Measurements from ENCODE around the gene TPI1. TPM values are rescaled to one million over a fixed set of nuclear protein-coding genes. Genes with fewer than 3 reads are reported as not detected.
"Not testable (repeated sequence)": the region's sequence is repeated elsewhere in the genome, so short reads cannot be mapped to it uniquely, and the experiment has no call there.

Gene TPI1
- total RNA-seq, 1 donor from 2014 or later: 1,194 TPM

DNA sequence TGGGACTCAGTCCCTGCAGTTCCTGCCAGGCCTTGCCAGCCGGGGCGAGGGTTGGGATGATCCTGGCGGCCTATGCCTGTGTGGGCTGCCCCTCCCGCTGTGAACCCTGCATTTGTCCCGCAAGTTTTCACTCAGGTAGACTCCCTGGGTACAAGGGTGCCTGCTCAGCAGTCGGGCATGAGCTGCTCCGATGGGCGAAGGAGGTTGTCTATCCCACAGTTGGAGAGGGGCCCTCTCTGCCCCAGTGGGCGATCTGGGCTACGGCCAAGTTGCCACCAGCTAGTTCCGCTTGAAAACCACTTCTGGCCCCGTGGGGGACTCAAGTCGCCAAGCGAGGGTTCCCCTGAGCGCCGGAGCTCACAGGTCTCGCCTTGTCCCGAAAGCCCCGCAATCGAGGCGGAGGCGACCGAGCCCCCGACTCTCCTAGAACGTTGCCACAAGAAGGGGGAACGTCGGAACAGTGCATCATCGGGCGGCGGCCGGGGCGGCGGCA is 365 bp upstream of the TPI1 start:
- DNase-seq (ENCODE audit: low read depth) (no peak), FAIRE-seq (no peak)
- H3K36me3 ChIP-seq (ENCODE audit: control insufficient read depth, insufficient read depth, low read length): peaks cover 31% of the 10 kb centered on the region
- peak overlapping the region; percentile 91 for H3K4me3 ChIP-seq (ENCODE audit: low read depth, low read length)
- TF ChIP-seq, protein P1, sequence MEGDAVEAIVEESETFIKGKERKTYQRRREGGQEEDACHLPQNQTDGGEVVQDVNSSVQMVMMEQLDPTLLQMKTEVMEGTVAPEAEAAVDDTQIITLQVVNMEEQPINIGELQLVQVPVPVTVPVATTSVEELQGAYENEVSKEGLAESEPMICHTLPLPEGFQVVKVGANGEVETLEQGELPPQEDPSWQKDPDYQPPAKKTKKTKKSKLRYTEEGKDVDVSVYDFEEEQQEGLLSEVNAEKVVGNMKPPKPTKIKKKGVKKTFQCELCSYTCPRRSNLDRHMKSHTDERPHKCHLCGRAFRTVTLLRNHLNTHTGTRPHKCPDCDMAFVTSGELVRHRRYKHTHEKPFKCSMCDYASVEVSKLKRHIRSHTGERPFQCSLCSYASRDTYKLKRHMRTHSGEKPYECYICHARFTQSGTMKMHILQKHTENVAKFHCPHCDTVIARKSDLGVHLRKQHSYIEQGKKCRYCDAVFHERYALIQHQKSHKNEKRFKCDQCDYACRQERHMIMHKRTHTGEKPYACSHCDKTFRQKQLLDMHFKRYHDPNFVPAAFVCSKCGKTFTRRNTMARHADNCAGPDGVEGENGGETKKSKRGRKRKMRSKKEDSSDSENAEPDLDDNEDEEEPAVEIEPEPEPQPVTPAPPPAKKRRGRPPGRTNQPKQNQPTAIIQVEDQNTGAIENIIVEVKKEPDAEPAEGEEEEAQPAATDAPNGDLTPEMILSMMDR (IDR thresholded peaks at IDR 0.05; ENCODE audit: insufficient read depth, low read length, severe bottlenecking): no peak
- no peaks in the 10 kb centered on the region for H3K27me3 ChIP-seq (ENCODE audit: control insufficient read depth, insufficient read depth, low read length)

DNA sequence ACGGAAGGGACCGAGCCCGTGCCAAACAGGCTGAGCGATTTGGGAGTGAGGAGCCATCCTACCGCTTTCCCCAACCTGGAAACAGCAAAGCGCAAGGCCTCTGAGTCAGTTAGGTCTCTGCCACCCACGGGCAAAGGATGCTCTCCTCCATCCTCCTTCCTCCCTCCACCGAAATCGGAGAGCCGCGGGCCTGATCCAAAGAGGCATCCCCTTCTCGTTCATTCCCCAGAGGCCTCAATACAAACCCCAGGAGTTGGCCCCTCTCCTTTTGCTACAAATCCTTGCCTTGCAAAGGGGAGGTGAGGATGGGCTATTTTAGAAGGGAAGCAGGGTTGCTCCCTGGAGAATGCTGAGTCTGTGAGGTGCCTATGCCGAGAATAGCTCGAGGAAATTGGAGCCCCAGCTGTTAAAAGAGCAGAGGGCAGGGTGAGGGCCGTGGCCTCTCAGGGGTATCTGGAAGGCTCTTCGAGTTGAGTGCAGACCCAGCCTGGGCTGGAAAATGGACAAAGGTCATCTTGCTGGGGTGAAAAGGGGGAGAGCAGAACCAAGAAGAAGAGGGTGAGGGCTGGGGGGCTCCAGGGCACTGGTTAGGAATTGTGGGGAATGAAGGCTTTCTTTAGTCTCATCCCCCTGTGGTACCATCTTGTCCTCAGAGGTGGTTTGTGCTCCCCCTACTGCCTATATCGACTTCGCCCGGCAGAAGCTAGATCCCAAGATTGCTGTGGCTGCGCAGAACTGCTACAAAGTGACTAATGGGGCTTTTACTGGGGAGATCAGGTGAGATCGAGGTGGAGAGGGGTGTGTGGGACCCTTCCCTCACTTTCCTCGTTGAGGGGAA is 1.1 kb downstream of the TPI1 start:
- DNase-seq (ENCODE audit: low read depth): no peak
- H3K36me3 ChIP-seq (ENCODE audit: control insufficient read depth, insufficient read depth, low read length): peaks cover 25% of the 10 kb centered on the region
- TF ChIP-seq, protein P1 (IDR thresholded peaks at IDR 0.05; ENCODE audit: insufficient read depth, low read length, severe bottlenecking): peak; percentile 9
- FAIRE-seq: no peak
- peak overlapping the region; percentile 91 for H3K4me3 ChIP-seq (ENCODE audit: low read depth, low read length)
- H3K27me3 ChIP-seq (ENCODE audit: control insufficient read depth, insufficient read depth, low read length): no peaks in the 10 kb centered on the region

DNA sequence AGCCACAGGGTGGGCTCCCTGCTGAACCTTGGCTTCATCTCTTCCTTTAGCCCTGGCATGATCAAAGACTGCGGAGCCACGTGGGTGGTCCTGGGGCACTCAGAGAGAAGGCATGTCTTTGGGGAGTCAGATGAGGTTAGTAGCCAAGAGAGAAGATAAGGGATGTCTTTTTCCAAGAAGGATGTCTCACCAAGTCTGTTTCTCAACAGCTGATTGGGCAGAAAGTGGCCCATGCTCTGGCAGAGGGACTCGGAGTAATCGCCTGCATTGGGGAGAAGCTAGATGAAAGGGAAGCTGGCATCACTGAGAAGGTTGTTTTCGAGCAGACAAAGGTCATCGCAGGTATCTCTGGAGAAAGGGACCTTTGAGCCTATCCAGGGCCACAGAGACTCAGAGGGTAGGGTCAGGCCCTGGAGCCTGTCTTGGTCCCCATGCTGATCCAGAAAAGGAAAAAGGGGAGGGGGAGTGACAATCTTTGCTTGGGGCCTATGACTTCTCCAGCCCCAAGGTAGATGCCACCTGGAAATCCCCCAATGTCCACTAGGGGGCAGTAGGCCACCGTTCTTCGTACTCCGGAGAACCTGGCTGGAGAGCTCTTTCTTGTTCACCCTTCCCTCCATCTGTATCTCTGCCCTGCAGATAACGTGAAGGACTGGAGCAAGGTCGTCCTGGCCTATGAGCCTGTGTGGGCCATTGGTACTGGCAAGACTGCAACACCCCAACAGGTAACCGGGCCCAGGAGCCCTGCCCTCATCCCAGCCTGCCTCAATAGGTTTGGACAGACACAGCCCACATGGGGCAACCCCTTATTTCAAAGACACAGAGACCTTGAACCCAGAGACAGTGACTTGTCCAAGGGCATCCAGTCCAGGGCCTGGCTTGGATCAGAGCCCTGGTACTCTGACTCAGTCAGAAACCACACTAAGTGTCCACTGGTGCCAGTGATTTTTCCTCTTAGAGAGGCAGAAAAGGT is 2.0 kb downstream of the TPI1 start:
- TF ChIP-seq, protein P1 (IDR thresholded peaks at IDR 0.05; ENCODE audit: insufficient read depth, low read length, severe bottlenecking): peak; percentile 93
- FAIRE-seq (peak; percentile 36), DNase-seq (ENCODE audit: low read depth) (peak; percentile 61)
- peaks cover 20% of the 10 kb centered on the region for H3K36me3 ChIP-seq (ENCODE audit: control insufficient read depth, insufficient read depth, low read length)
- H3K4me3 ChIP-seq (ENCODE audit: low read depth, low read length): peak overlapping the region; percentile 91
- H3K27me3 ChIP-seq (ENCODE audit: control insufficient read depth, insufficient read depth, low read length): no peaks in the 10 kb centered on the region

DNA sequence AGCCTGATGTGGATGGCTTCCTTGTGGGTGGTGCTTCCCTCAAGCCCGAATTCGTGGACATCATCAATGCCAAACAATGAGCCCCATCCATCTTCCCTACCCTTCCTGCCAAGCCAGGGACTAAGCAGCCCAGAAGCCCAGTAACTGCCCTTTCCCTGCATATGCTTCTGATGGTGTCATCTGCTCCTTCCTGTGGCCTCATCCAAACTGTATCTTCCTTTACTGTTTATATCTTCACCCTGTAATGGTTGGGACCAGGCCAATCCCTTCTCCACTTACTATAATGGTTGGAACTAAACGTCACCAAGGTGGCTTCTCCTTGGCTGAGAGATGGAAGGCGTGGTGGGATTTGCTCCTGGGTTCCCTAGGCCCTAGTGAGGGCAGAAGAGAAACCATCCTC is 3.0 kb downstream of the TPI1 start:
- not testable (repeated sequence) for H3K4me3 ChIP-seq (ENCODE audit: low read depth, low read length); DNase-seq (ENCODE audit: low read depth); H3K27me3 ChIP-seq (ENCODE audit: control insufficient read depth, insufficient read depth, low read length); FAIRE-seq
- H3K36me3 ChIP-seq (ENCODE audit: control insufficient read depth, insufficient read depth, low read length): peaks cover 17% of the 10 kb centered on the region

DNA sequence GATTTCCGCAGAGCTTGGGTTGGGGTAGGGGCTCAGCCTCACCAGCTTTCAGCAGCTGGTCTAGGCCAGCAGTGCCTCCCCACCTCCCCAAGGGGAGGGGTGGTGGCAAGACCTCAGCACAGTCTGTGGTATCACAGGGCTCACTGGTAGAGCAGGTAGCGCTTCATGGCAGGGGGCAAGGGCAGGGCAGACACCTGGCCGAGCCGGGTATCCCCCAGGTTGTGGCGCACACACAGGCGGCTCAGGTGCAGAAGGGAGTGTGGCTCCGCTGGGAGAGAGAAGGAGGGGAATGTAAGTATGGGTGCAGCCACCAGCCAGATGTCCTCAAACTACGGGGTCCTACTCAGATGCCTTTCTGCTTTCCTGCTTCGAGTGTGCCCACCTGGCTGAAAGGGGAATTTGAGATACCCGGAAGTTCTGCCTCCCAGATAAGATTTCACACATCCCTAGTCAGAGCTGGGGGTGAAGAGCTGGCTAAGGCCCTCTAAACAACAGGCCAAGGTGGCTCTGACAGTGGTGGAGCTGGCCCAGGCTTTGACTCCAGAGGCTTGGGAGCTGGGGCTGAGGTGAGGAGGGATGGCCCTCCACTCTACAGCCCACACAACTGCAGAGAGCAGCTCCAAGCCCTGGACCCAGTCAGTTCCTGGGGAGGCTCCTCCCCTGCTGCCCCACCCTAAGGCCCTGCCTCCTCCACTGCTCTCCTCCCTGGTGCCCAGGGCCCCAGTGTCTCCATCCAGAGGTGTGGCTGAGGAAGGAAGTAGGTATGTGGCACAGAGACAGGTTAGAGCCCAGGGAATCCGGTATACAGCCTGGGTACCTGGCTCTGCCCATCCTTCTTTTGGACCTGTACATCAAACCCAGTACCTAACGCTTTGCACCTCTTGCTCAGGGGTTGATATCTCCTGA is 4.0 kb downstream of the TPI1 start:
- DNase-seq (ENCODE audit: low read depth) (peak; percentile 76), FAIRE-seq (no peak)
- Histone ChIP-seq H3K27me3 (ENCODE audit: control insufficient read depth, insufficient read depth, low read length) (no peaks in the 10 kb centered on the region), H3K4me3 (ENCODE audit: low read depth, low read length) (peak overlapping the region; percentile 54), H3K36me3 (ENCODE audit: control insufficient read depth, insufficient read depth, low read length) (peaks cover 18% of the 10 kb centered on the region)
- TF ChIP-seq, protein P1 (IDR thresholded peaks at IDR 0.05; ENCODE audit: insufficient read depth, low read length, severe bottlenecking): no peak
